Inferior parietal cortex (tissue), 1 donor: ENCODE measurements around the gene SPATA9.
"Not testable (repeated sequence)": the region's sequence is repeated elsewhere in the genome, so short reads cannot be mapped to it uniquely, and the experiment has no call there.

Experiments used
- DNase-seq: peaks from one replicate; pipeline ENCODE4 v3.0.0-alpha.2; 2016; ENCODE audit errors: extremely low spot score

The SPATA9 gene

DNA sequence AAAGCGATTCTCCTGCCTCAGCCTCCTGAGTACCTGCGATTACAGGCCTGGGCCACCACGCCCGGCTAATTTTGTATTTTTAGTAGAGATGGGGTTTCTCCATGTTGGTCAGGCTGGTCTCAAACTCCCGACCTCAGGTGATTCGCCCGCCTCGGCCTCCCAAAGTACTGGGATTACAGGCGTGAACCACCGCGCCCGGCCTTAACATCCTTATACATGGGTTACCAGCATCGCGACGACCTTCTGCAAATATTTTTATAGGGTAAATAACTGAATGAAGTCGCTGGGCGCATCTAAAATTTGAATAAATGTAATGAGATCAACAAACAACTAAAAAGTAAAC lies 36.6 kb downstream of the SPATA9 start:
- not testable (repeated sequence) for DNase-seq

DNA sequence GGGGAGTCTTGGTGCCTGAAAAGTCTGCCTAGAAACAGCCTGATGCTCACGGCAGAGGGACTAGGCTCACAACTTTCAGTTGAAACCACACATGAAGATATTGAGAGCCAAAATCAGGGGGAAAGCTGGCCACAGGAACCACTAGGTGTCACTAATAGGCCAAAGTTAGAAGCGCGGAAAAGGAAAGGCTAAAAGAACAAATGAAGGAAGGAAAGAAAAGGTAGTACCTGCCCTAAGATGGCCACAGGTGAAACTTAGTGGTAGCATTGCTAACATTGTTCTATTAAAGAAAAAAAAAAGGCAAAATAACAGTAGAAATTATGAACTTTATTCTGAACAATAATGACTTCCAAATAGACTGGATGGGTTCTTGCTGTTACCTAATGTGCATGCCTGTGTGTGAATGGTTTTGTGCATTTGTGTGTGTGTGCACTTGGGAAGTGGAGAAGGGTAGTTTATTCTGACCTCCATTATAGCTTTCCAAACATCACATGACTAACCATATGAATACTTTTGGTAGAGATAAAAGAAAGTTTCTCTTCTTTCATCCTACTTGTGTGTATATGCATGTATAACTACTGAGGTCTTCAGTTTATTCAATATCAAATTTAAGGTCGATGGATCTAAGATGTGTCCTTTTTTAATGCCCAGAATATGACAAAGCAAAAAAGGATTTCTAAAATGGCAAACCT lies 38.3 kb downstream of the SPATA9 start:
- DNase-seq, result peak; percentile 84

DNA sequence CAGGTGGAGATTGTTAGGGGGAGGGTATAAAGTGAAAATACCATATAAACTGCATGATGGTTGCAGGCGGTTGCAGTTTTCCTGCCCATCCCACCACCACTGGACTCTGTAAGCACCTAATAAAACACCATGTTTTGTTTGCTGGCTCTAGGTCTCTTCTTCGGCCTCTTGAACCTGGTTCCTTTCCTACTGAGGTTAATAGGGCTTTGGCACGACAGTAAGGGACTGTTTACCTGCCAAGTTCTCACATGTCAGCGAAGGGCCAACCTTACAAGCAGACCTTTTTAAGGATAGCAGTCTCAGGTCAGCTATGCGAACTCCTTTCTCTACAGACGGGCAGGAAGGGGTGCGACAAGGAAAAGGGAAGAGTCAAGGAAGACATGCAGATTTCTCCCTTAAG lies 39.6 kb downstream of the SPATA9 start:
- no peak for DNase-seq

DNA sequence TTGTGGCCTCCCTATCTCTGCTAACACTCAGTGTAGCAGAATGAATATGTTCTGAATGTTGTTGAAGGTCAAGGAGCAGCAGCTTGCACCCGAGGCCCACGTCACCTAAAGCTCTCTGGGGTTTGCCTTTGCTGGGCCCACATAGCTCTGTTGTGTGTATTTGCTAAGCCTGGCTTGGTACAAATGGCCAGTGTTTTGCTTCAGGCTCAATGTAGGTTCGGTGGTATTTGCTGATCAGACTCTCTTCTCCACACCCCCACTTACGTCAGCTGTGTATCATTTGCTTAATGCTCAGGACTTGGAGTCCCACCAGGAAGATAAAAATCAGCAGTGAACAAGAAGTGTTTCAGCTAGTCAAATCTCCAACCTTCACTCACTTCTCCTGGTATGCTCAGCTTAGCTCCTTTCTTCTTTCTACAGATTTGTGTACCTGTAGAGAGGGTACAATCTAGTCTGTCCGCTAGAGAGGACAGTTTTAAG lies 41.0 kb downstream of the SPATA9 start:
- no peak for DNase-seq

DNA sequence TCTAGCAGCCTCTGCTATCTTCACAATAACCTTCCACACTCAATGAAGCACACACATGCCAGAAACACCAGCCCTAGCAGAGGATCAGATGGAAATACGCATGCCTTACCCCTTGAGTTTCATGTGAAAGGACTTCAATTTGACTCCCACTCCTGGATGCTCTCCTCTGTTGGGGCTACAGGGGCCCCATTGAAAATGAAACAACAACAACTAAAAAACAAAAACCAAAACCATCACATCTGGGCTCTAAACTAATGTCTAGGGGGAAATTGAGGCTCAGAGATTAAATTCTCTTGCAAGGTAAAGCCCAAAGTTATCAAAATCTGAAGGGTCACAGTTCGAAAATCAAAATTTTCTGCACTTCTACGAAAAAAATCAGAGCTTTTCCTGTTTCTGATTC lies 44.2 kb downstream of the SPATA9 start:
- no peak for DNase-seq

DNA sequence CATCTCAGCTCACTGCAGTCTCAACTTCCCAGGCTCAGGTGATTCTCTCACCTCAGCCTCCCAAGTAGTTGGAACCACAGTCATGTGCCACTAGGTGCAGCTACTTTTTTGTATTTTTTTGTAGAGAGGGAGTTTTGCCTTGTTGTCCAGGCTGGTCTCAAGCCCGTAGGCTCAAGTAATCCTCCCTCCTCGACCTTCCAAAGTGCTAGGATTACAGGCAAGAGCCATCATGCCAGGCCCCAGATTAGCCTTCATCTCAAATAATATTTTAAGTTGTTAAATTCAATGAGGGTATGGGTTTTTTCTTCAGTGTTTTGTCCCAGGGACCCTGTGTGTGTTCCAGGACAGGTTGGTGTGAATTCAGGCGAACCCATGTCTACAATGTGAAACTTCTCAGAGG lies 48.7 kb downstream of the SPATA9 start:
- no peak for DNase-seq

DNA sequence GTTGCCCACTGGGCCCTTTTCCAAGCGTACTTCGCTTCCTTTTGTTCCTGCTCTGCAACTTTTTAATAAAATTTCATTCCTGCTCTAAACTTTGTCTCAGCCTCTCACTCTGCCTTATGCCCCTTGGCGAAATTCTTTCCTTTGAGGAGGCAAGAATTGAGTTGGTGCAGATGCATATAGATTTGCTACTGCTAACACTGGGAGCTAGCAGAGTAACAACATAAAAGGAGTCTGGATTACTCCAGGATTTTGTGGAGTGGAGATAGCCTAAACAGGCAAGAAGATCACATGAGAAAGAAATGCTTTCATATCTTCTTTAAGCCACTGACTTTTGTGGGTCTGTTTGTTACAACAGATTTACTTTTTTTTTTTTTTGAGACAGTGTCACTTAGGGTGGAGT lies 49.1 kb downstream of the SPATA9 start:
- no peak for DNase-seq

DNA sequence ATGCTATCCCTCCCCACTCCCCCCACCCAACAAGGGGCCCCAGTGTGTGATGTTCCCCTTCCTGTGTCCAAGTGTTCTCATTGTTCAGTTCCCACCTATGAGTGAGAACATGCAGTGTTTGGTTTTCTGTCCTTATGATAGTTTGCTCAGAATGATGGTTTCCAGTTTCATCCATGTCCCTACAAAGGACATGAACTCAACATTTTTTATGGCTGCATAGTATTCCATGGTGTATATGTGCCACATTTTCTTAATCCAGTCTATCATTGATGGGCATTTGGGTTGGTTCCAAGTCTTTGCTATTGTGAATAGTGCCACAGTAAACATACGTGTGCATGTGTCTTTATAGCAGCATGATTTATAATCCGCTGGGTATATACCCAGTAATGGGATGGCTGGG lies 49.8 kb downstream of the SPATA9 start:
- DNase-seq, result not testable (repeated sequence)

DNA sequence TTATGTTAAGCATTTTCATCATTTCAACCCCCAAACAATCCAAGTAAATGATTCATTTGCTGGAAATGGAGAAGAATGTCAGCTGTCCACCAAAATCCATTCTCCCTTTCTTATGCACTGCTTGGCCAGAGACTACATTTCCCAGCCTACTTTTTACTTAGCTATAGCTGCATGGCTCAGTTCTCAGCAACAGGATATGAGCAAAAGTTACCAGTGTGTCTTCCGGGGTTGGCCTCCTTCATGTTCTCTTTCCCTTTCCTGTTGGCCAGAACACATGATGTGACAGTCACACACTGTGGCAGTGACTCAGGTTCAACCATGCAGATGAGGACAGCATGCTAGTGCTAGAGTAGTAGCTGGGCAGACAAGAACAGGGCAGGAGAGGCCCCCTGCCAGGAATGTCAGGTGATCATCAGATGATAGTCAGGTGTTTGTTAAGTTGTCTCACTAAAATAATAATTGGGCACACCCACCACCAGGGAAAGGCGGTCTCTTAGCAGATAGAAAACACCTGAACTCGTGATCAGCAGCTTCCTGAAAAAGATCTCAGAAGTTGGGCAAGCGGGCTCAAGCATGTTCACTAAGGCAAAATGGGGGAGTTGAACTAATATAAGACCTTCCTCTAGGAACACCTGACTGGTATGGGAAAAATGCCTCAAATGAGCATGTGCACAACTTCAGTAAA lies 50.7 kb downstream of the SPATA9 start:
- no peak for DNase-seq

DNA sequence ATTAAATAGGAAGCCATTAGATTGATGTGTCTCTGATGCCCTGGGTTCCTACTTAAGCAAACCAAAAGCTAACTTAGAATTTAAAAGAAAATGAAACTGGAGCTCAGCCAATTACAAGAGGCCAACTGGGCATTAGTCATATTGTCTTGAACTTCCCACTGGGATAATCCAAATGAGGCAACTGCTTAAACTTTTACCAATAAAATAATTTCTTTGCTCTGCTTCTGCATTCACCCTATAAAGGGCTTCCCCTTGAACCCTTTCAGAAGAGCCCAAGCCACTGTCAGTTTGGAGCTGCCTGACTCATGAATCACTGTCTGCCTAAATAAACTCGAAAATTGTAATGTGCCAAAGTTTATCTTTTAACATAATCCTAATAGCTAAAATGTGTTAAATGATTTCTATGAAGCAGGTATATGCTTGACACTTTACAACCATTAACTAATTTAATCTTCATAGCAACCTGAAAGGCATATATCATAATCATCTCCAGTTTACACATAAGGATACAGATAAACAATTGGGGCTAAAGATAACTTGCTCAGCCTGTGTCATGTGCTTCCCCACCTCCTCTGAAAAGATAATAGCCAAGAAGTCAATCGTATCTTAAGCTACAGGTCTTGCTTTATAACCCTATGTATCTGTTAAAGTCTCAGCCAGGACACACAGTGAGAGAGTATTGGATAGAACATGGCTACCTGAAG lies 51.4 kb downstream of the SPATA9 start:
- DNase-seq, result no peak

DNA sequence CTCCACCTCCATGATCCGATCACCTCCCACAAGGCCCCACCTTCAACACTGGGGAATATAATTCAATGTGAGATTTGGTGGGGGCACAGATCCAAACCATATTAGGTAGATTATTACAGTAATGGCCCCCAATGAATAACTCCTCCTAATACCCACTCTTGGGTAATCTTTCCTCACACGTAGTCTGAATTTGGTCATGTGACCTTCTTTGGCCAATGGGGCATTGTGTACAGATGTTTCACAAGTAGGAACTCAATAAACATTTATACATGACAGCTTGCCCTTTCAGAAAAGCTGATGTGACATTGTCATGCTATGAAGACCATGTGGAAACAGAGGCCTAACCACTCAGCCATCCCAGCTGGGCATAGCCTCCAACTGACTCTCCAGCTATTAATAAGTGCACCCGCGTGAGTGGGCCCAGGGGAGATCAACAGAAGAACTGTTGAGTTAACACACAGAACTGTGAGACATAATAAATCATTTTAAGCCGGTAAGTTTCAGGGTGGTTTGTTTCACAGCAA lies 52.3 kb downstream of the SPATA9 start:
- no peak for DNase-seq

DNA sequence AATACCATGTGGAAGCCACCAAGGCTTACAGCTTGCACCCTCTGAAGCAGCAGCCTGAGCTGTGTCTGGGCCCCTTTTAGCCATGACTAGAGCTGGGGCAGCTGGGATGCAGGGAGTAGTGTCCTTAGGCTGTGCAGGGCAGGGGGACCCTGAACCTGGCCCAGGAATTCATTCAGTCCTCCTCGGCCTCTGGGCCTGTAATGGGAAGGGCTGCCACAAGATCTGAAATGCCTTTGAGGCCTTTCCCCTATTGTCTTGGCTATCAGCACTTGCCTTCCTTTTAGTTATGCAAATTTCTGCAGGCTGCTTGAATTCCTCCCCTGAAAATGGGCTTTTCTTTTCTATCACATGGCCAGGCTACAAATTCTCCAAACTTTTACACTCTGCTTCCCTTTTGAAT lies 53.9 kb downstream of the SPATA9 start:
- no peak for DNase-seq

DNA sequence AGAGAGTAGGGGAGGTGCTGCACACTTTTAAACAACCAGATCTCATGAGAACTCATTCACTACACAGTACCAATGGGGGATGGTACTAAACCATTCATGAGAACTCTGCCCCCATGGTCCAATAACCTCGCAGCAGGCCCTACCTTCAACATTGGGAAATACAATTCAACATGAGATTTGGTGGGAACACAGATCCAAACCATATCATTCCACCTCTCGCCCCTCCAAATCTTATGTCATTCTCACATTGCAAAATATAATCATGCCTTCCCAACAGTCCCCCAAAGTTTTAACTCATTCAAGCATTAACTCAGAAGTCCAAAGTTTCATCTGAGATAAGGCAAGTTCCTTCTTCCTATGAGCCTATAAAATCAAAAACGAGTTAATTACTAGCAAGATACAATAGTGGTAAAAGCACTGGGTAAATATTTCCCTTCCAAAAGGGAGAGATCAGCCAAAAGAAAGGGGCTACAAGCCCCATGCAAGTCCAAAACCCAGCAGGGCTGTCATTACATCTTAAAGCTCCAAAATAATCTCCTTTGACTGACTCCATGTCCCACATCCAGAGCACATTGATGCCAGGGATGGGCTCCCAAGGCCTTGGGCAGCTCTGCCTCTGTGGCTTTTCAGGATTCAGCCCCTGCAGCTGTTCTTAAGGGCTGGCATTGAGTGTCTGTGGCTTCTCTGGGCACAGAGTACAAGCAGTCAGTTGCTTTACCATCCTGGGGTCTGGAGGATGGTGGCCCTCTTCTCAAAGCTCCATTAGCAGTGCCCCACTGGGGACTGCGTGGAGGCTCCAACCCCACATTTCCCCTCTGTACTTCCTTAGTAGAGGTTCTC lies 54.6 kb downstream of the SPATA9 start:
- no peak for DNase-seq

DNA sequence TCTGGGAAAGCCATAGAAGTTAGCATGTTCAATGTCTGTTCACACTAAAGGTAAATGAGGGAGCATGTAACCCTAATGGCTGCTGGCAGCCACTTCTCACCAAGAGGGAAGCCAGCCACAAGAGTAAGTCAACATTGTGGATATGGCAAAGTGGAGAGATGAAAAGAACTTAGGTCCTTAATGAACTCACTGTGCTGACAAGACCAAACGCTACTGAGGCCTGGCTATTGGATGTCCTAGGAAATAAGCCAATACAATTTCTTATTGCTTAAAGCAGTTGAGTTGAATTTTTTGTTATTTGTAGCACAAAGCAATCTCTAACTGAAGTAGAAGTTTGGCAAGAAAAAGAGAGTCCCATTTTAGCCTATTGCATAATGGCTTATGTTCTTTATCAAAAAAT lies 56.1 kb downstream of the SPATA9 start:
- DNase-seq, result no peak

DNA sequence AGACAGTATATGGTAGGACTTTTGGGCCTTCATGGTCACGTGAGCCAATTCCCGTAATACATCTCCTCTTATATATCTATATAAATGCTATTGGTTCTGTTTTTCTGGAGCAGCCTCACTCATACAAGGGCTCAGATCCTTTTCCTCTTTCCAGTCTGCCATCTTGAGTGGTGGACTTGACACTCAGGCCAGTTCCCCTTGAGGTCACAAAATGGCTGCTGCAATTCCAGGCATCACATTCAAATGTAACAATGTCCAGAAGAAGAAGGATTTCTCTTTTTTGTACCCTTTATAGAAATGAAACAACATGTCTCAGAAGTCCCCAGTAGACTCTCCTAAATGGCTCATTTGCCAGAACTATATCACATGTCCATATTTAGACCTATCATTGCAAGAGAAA lies 58.4 kb downstream of the SPATA9 start:
- no peak for DNase-seq

DNA sequence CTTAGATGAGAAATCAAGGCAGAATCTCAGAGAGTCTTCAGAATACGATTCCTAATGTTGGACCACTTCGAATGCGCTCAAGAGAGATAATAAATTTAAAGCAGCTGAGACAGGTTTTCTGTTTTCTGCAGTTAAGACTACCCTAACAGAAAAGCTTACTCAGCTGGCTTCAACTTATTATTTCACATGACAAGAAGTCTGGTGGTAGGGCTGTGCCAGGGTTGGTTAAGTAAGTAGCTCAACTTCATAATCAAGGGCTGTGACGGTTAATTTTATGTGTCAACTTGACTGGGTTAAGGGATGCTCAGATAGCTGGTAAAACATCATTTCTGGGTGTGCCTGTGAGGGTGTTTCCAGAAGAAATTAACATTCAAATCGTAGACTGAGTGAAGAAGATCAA lies 59.1 kb downstream of the SPATA9 start:
- DNase-seq, result no peak

DNA sequence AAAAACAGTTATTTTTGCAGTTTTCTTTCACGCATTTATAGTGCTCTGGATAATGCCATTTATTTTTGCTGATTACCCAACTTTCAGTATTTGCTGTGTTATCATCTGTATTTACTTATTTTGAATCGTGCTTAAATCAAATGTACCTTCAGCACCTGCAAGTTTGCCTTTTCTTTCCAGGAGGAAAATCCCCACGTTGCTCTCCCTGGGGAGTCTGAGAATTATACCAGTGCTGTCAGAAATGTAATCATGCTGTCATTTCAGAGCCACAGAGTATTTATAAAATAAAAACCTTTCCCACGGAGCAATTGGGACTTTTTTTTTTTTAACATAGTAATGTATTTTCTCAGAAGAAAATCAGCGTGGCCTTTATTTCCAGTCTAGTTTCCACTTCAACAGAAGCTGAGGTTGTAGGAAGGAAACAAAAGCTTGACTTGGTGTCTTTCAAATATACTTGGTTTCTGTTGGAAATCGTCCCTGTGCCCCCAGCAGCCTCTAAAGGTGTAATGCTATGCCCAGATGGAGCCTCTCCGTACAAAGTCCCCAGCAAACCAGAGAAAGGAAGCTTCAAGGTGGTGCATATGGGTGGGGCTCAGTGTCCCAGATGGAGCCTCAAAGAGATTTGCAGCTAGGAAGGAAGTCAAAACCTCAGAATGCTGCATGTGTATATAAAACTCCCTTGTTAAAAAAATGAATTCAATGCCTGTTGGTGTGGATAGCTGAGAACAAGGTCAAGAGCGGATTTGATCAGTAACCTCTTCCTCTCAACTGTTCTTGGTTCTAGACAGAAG lies 60.8 kb downstream of the SPATA9 start:
- DNase-seq, result peak; percentile 27

DNA sequence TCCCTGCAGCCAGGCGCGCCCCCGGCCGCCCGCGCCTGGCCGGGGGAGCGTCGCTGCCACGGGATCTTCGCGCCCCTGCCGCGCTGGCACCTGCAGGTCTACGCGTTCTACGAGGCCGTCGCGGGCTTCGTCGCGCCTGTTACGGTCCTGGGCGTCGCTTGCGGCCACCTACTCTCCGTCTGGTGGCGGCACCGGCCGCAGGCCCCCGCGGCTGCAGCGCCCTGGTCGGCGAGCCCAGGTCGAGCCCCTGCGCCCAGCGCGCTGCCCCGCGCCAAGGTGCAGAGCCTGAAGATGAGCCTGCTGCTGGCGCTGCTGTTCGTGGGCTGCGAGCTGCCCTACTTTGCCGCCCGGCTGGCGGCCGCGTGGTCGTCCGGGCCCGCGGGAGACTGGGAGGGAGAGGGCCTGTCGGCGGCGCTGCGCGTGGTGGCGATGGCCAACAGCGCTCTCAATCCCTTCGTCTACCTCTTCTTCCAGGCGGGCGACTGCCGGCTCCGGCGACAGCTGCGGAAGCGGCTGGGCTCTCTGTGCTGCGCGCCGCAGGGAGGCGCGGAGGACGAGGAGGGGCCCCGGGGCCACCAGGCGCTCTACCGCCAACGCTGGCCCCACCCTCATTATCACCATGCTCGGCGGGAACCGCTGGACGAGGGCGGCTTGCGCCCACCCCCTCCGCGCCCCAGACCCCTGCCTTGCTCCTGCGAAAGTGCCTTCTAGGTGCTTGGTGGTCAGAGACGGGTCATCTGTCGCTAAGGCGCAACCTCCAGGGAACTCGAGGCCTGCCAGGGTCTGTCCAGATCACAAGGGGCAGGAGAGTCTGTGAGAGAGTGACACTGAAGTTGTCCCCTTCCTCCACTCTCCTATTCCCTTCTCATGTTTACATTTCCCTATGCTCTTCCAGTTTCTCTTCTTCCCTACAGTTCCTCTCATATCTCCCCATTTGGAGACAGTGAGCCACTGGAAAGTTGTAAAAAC lies 61.6 kb downstream of the SPATA9 start:
- DNase-seq, result no peak

DNA sequence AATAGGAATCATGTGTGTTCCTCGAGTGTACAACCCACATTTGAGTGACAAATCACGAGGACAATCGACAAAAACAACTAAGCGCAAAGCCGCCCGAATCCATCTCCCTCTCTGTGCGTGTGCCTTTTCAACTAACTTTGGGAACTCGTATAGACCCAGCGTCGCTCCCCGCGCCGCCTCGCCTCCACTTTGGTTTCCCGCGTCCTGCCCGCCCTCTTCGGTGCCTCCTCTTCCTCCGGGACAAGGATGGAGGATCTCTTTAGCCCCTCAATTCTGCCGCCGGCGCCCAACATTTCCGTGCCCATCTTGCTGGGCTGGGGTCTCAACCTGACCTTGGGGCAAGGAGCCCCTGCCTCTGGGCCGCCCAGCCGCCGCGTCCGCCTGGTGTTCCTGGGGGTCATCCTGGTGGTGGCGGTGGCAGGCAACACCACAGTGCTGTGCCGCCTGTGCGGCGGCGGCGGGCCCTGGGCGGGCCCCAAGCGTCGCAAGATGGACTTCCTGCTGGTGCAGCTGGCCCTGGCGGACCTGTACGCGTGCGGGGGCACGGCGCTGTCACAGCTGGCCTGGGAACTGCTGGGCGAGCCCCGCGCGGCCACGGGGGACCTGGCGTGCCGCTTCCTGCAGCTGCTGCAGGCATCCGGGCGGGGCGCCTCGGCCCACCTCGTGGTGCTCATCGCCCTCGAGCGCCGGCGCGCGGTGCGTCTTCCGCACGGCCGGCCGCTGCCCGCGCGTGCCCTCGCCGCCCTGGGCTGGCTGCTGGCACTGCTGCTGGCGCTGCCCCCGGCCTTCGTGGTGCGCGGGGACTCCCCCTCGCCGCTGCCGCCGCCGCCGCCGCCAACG lies 62.5 kb downstream of the SPATA9 start, which contains the start of gene GPR150:
Gene GPR150 (plus strand): TSS at position 58 of the 840 bp plus-strand sequence. CDS start 189 bp downstream, at position 247.
- DNase-seq, result peak; percentile 57
